ENCODE data around the gene NTSR2. TPM values are rescaled to one million over a fixed set of nuclear protein-coding genes. Genes with fewer than 3 reads are reported as not detected.

NTSR2 gene
- total and polyA plus RNA-seq, 8 donors, result not detected

- H3K9me3 ChIP-seq, result no peaks in the 10 kb centered on the region
- intact Hi-C loops (cut with DNase I; ENCODE audit: low total_unique reads), result no loop called here
Measured at GRCh38 chr2:11656671-11657101, 13.3 kb downstream of the NTSR2 start.

GRCh38 chr2:11656252-11656651 lies 13.7 kb downstream of the NTSR2 start:
- TF ChIP-seq POLR2A (IDR thresholded peaks at IDR 0.05), result no peak
- no peak for TF ChIP-seq POLR2AphosphoS5 (IDR thresholded peaks at IDR 0.05)
- TF ChIP-seq CTCF (IDR thresholded peaks at IDR 0.05), result no peak
- no peak for TF ChIP-seq EP300 (IDR thresholded peaks at IDR 0.05)
- WGBS, 5 donors, result 91 to 96% (median 94%) methylated on average over 1 of the region's 1 CpG
- H3K9me3 ChIP-seq, result no peaks in the 10 kb centered on the region
- intact Hi-C loops (cut with DNase I; ENCODE audit: low total_unique reads), result no loop called here
- peaks cover 0 to 5% (median 5%) of the 10 kb centered on the region in 4 donors for H3K4me1 ChIP-seq
- H3K27ac ChIP-seq, result no peak overlapping the region
- H3K36me3 ChIP-seq, result no peaks in the 10 kb centered on the region
- DNase-seq, result no peak
- H3K27me3 ChIP-seq, result peaks cover 0 to 27% (median 4%) of the 10 kb centered on the region in 3 donors
- no peak overlapping the region for H3K4me3 ChIP-seq

More at GRCh38 chr2:11656671-11657101, 13.3 kb downstream of the NTSR2 start:
- WGBS, 5 donors, result 41 to 82% (median 51%) methylated on average over 6 to 31 of the region's 31 CpGs
- peak; percentile 58 to 76 for DNase-seq
- H3K4me3 ChIP-seq, result no peak overlapping the region
- TF ChIP-seq CTCF (IDR thresholded peaks at IDR 0.05) (no peak), POLR2AphosphoS5 (IDR thresholded peaks at IDR 0.05) (no peak), POLR2A (IDR thresholded peaks at IDR 0.05) (no peak), EP300 (IDR thresholded peaks at IDR 0.05) (no peak)
- peaks cover 0 to 32% (median 1%) of the 10 kb centered on the region in 3 donors for H3K27me3 ChIP-seq
- H3K4me1 ChIP-seq, result peaks cover 0 to 5% (median 5%) of the 10 kb centered on the region in 4 donors
- no peak overlapping the region for H3K27ac ChIP-seq
- no peaks in the 10 kb centered on the region for H3K36me3 ChIP-seq

- WGBS, 5 donors, result 59 to 74% (median 64%) methylated on average over 4 of the region's 4 CpGs
Measured at GRCh38 chr2:11655495-11655894, 14.5 kb downstream of the NTSR2 start.

GRCh38 chr2:11652553-11652952 lies 17.4 kb downstream of the NTSR2 start:
- WGBS, 5 donors, result 59 to 69% (median 62%) methylated on average over 3 of the region's 3 CpGs
- intact Hi-C loops (cut with DNase I; ENCODE audit: low total_unique reads), result no loop called here
- H3K4me3 ChIP-seq, result no peak overlapping the region
- peaks cover 0 to 4% (median 0%) of the 10 kb centered on the region in 3 donors for H3K27me3 ChIP-seq
- TF ChIP-seq POLR2A (IDR thresholded peaks at IDR 0.05), result no peak
- TF ChIP-seq CTCF (IDR thresholded peaks at IDR 0.05), result no peak
- no peak for TF ChIP-seq POLR2AphosphoS5 (IDR thresholded peaks at IDR 0.05)
- TF ChIP-seq EP300 (IDR thresholded peaks at IDR 0.05), result no peak
- no peaks in the 10 kb centered on the region for H3K36me3 ChIP-seq
- H3K9me3 ChIP-seq, result no peaks in the 10 kb centered on the region
- H3K27ac ChIP-seq, result no peak overlapping the region
- no peak for DNase-seq
- H3K4me1 ChIP-seq, result peaks cover 0 to 5% (median 5%) of the 10 kb centered on the region in 4 donors

More at GRCh38 chr2:11655495-11655894, 14.5 kb downstream of the NTSR2 start:
- no peak overlapping the region for H3K4me3 ChIP-seq
- peaks cover 0 to 22% (median 4%) of the 10 kb centered on the region in 3 donors for H3K27me3 ChIP-seq
- intact Hi-C loops (cut with DNase I; ENCODE audit: low total_unique reads), result no loop called here
- H3K4me1 ChIP-seq, result peaks cover 0 to 5% (median 5%) of the 10 kb centered on the region in 4 donors
- no peak for DNase-seq
- TF ChIP-seq POLR2AphosphoS5 (IDR thresholded peaks at IDR 0.05), result no peak
- TF ChIP-seq EP300 (IDR thresholded peaks at IDR 0.05), result no peak
- TF ChIP-seq POLR2A (IDR thresholded peaks at IDR 0.05), result no peak
- no peak for TF ChIP-seq CTCF (IDR thresholded peaks at IDR 0.05)
- no peak overlapping the region for H3K27ac ChIP-seq
- no peaks in the 10 kb centered on the region for H3K9me3 ChIP-seq
- no peaks in the 10 kb centered on the region for H3K36me3 ChIP-seq
